NCI-H526 treated with DMSO at 0.1 percent for 48 hours (cell line): ENCODE data around the gene RASL11A.
"Not testable (repeated sequence)": the region's sequence is repeated elsewhere in the genome, so short reads cannot be mapped to it uniquely, and the experiment has no call there.

Experiments used
- DNase-seq: peaks from one replicate; lab custom pipeline; 2025; lab: John Stamatoyannopoulos, UW

Gene RASL11A

GRCh38 chr13:27300406-27300805 lies 29.8 kb downstream of the RASL11A start:
- DNase-seq: not testable (repeated sequence)

DNA sequence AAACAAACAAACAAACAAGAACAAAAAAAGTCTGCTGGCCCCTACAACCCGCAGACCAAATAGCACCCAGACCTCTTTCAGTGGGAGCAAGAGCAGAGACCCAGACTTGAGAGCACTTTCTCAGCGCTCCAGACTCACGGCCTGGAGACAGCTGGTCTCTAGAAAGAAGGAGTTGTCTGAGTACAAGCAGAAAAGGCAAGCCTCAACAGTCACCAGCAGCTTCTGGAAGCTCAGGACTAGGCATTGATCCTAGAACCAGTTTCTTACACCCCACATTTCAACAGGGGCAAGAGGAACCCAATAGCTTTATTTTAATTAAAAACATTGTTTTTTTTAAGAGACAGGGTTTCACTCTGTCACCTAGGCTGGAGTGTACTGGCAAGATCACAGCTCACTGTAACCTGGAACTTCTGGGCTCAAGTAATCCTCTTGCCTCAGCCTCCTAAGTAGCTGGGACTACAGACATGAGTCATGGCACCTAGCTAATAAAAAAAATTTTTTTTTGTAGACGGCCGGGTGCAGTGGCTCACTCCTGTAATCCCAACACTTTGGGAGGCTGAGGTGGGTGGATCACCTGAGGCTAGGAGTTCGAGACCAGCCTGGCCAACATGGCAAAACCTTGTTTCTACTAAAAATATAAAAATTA lies 30.4 kb downstream of the RASL11A start:
- DNase-seq: no peak

GRCh38 chr13:27302643-27303262 lies 32.1 kb downstream of the RASL11A start:
- no peak for DNase-seq

DNA sequence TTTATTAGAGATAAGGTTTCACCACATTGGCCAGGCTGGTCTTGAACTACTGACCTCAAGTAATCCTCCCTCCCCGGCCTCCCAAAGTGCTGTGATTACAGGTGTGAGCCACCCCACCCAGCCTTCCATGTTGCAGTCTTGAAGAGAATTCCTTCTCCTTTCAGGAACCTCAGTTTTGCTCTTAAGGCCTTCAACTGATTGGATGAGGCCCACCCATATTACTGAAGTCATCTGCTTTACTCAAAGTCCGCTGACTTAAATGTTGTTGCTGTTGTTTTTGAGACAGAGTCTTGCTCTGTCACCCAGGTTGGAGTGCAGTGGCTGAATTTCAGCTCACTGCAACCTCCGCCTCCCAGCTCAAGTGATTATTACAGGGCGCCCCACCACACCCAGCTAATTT lies 33.5 kb downstream of the RASL11A start:
- DNase-seq: no peak

- no peak for DNase-seq
These were observed 34.0 kb downstream of the RASL11A start for GRCh38 chr13:27304611-27305010.

DNA sequence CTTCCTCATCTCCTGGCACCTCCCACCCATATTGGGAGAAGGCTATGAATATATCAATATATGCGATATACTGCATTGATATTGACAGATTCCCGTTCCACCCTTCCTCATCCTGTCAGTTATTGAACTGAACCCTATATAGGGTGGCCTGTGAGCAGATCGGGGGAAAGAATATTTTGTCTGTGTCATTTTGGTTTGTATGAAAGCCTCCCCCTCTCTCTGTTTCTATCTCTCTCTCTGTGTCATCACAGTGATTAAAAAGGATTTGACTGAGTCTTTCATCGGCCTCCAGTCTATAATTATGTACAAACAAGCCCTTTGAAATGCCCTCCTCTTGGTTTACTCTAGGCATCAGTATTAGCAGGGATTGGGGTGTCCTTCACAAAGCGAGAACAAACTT lies 35.7 kb downstream of the RASL11A start:
- no peak for DNase-seq

GRCh38 chr13:27308941-27309340 lies 38.3 kb downstream of the RASL11A start:
- no peak for DNase-seq

GRCh38 chr13:27309401-27309958 lies 38.9 kb downstream of the RASL11A start:
- DNase-seq: no peak

DNA sequence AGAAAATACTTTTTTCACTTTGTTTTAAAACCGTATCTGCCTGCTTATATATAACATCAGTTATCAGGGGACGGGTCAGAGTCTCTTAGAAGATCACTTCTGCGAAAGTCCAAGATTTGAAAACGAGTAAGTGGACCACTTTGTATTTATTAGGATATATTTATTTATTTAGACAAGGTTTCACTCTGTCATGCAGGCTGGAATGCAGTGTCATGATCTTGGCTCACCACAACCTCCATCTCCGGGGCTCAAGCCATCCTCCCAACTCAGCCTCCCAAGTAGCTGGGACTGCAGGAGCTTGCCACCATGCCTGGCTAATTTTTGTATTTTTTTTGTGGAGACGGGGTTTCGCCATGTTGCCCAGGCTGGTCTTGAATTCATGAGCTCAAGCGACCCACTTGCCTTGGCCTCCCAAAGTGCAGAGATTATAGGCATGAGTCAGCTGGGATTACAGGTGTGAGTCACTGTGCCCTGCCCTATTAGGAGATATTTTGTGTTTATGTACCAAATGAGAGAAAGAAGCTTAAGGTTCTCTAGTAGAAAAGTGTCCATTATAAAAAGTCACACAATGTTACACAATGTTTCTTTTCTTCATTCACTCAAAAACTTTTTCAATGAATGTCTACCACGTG lies 39.5 kb downstream of the RASL11A start:
- no peak for DNase-seq

DNA sequence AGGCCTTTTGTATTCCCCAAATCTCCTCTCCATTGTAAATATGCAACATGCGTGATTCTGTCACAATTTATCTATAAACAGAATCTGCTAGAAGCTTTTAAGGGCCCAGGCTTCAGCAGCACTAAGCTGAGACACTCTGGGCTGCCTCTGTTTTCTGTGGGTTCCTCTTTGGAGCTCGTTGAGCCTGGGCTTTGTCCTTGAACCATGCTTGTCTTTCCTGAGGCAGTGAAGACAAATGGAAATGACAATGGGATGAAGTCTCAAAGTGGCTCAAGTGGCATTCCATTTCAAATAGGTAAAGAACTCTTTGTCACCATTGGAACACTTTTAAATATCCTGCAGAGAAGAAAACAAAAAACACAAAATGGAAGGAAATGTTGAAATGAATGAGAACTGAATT lies 40.3 kb downstream of the RASL11A start:
- DNase-seq: no peak

DNA sequence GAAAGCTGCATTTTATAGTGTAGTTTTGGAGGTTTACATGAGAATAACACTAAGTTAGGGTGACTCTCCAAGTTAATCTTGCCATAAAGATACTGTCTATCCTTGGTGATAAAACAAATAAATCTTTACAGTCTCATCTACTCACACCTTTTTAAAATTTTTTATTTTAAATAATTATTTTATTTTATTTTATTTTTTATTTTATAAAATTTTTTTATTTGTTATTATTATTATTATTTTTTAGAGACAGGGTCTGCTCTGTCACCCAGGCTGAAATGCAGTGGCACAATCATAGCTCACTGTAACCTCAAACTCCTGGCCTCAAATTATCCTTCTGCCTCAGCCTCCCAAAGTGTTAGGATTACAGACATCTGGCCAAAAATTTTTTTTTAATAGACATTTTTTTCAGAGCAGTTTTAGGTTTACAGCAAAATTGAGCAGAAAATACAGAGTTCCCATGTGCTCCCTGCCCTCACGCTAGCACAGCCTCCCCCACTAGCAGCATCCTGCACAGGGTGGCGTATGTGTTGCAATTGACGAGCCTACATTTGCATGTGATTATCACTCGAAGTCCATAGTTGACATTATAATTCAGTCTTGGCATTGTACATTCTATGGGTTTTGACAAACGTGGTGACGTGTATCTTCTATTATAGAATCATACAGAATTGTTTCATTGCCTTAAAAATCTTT lies 41.0 kb downstream of the RASL11A start:
- DNase-seq: no peak

DNA sequence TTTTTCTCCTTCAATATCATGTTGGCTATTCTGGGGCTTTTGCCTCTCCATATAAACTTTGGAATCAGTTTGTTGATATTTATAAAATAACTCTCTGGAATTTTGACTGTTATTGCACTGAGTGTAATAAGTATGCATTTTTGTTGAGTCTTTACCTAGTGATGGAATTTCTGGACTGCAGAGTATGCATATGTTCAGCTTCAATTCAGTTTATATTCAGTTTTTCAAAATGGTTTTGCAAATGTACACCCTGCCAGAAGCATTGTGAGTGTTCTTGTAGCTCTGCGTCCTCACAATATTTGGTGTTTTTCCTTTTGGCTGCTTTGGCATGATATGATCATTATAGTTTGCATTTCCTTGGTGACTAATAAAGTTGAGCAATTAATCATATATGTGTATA lies 43.1 kb downstream of the RASL11A start:
- no peak for DNase-seq

- no peak for DNase-seq
These were observed 48.8 kb downstream of the RASL11A start for GRCh38 chr13:27319404-27319803.

- no peak for DNase-seq
These were observed 51.1 kb downstream of the RASL11A start for GRCh38 chr13:27321468-27322431.

- not testable (repeated sequence) for DNase-seq
These were observed 51.8 kb downstream of the RASL11A start for GRCh38 chr13:27322443-27322842.
